Spleen (tissue), 11 donors: ENCODE results near the gene NOXA1. TPM values are rescaled to one million over a fixed set of nuclear protein-coding genes. Genes with fewer than 3 reads are reported as not detected.
A peak's percentile ranks its signal among the peaks of the same experiment; 100 is the strongest.

Experiments used
- DNase-seq: peaks from one replicate; pipeline ENCODE4 v3.0.0-alpha.2; 2020
- H3K27ac ChIP-seq, 8 donors: fragments of 200-600 bp; sonication (generic) in 7 of 8; 1 replicate in 4 of 8; 2 replicates in 4 of 8; pipeline versions ENCODE4 v1.5.0 to v1.8.0; 2016 to 2021; ENCODE audit warnings: inconsistent platforms in 4 of 8, mild to moderate bottlenecking in 4 of 8, moderate library complexity in 1 of 8
- H3K27me3 ChIP-seq, 7 donors: fragments of 200-600 bp; sonication (generic) in 6 of 7; replicated peaks in 1 of 7; 1 replicate in 4 of 7; 2 replicates in 3 of 7; pipeline versions ENCODE4 v1.5.0 to v1.8.0; 2016 to 2021; ENCODE audit warnings: inconsistent platforms in 3 of 7, mild to moderate bottlenecking in 1 of 7
- H3K36me3 ChIP-seq, 6 donors: fragments of 200-600 bp; sonication (generic) in 5 of 6; 1 replicate in 4 of 6; 2 replicates in 2 of 6; pipeline versions ENCODE4 v1.5.0 to v1.8.0; 2016 to 2021; ENCODE audit warnings: inconsistent platforms in 2 of 6
- H3K4me1 ChIP-seq, 6 donors: fragments of 200-600 bp; sonication (generic) in 5 of 6; 1 replicate in 3 of 6; 2 replicates in 3 of 6; pipeline versions ENCODE4 v1.5.0 to v1.8.0; 2016 to 2021; ENCODE audit warnings: inconsistent platforms in 3 of 6
- H3K4me3 ChIP-seq, 8 donors: fragments of 200-600 bp; sonication (generic) in 7 of 8; 1 replicate in 4 of 8; 2 replicates in 4 of 8; pipeline versions ENCODE4 v1.5.0 to v1.8.0; 2016 to 2021; ENCODE audit warnings: inconsistent platforms in 4 of 8, mild to moderate bottlenecking in 4 of 8, moderate library complexity in 2 of 8
- H3K9me3 ChIP-seq, 8 donors: fragments of 200-600 bp; sonication (generic) in 7 of 8; 1 replicate in 4 of 8; 2 replicates in 4 of 8; pipeline versions ENCODE4 v1.5.0 to v1.8.0; 2016 to 2021; ENCODE audit warnings: inconsistent platforms in 4 of 8
- CTCF ChIP-seq, 11 experiments: fragments of 200-600 bp in 7 of 11; fragments of 450-650 bp in 4 of 11; sonication (generic) in 4 of 11; IDR thresholded peaks in 8 of 11; conservative IDR thresholded peaks in 3 of 11; 1 replicate in 7 of 11; 2 replicates in 4 of 11; pipeline versions ENCODE4 v1.4.0 to v1.8.0; 2016 to 2021; ENCODE audit warnings: antibody characterized with exemption in 11 of 11, inconsistent platforms in 4 of 11, mild to moderate bottlenecking in 1 of 11
- POLR2A ChIP-seq, 3 donors: fragments of 450-650 bp; IDR thresholded peaks; one replicate each; pipeline ENCODE4 v1.5.1; 2017; ENCODE audit warnings: antibody characterized with exemption in 3 of 3, mild to moderate bottlenecking in 1 of 3
- POLR2AphosphoS5 ChIP-seq, 3 donors: sonication (generic); formaldehyde crosslinking; IDR thresholded peaks; one replicate each; pipeline ENCODE4 v1.5.1; 2017; ENCODE audit warnings: antibody characterized with exemption in 3 of 3
- whole genome bisulfite sequencing, 5 donors: extraction: QIAGEN DNeasy Blood & Tissue Kit in 3 of 5; methylation state at CpG; one replicate each; pipeline versions ENCODE4 v1.1.5 to v1.1.7; 2013 to 2018; 5-methylcytosine and 5-hydroxymethylcytosine counted together
- intact Hi-C: fragments of 100-400 bp; cut with DNase I; formaldehyde crosslinking; loops from one replicate; pipeline ENCODE4 v1.15.0; 2023; ENCODE audit warnings: low total_unique reads
- polyA plus RNA-seq, 3 donors: library from polyadenylated mRNA; stranded (reverse); fragments of 200-250 nt; gene quantifications; one replicate each; pipeline ENCODE4 v1.2.1, GENCODE V29; 2013
- total RNA-seq, 7 donors: library from RNA; depleted of rRNA in 3 of 7; stranded (reverse); fragments of >200 nt in 3 of 7; fragmentation: NEBNext Ultra II Directional in 4 of 7; extraction: Animal tissue kit (Norgen Biotek cat#: 25700) in 4 of 7; gene quantifications; one replicate each; pipeline versions ENCODE4 v1.1.0 to v1.2.1, GENCODE V29; 2016 to 2021
- donor health status: healthy with polysubstance abuse.
- donor health status: DM: no; HTN: no; CAD: no; lungs with moderate emphysema.
- donor health status: DM: no; HTN: no; CAD: no.
- donor health status: Bipolar disorder and iron deficiency.
- donor health status: healthy.
- donor health status: DM: no; HTN: no; CAD: no.
- donor health status: DM: yes; HTN: yes; CAD: no.

NOXA1 gene
- total and polyA plus RNA-seq, 10 donors, result 1.9 to 15.0 (median 5.9) TPM

DNA sequence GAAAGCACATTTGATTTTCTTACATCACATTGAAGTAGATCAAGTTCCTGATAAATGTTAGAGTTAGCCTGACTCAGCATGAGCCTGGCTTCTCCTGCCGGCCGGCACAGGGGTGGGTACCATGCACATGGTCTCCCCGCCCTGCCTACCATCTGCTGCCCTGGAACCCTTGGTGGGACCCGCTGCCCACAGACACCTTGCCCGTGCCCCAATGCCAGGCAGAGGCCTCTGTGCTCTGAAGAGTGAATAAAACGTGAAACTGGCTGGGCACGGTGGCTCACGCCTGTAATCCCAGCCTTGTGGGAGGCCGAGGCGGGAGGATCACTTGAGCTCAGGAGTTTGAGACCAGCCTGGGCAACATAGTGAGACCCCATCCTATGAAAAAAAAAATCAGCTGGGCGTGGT lies 17.5 kb upstream of the NOXA1 start:
- no peak for TF ChIP-seq POLR2A (IDR thresholded peaks at IDR 0.05)
- TF ChIP-seq POLR2AphosphoS5 (IDR thresholded peaks at IDR 0.05), result no peak
- no peak for TF ChIP-seq CTCF (IDR thresholded peaks at IDR 0.05 in 8 of 11, conservative IDR thresholded peaks at IDR 0.05 in 3 of 11)
- Histone ChIP-seq H3K9me3 (peaks cover 0 to 8% (median 0%) of the 10 kb centered on the region in 8 donors), H3K36me3 (peaks cover 0 to 3% (median 0%) of the 10 kb centered on the region in 6 donors), H3K27me3 (peaks cover 0 to 26% (median 8%) of the 10 kb centered on the region in 7 donors), H3K4me1 (peaks cover 6 to 40% (median 24%) of the 10 kb centered on the region in 6 donors), H3K27ac (no peak overlapping the region), H3K4me3 (no peak overlapping the region)
- intact Hi-C loops, result loop anchor here (5.0 kb wide), 1 partner anchor 108 kb away; no protein-coding TSS in a partner anchor
- no peak for DNase-seq
- 80 to 91% (median 83%) methylated on average over 8 to 11 of the region's 11 CpGs for WGBS, 5 donors

- Histone ChIP-seq H3K27me3 (peaks cover 0 to 31% (median 8%) of the 10 kb centered on the region in 7 donors), H3K4me3 (peak overlapping the region in 5 of 8 donors; percentile 22 to 57 (median 26)), H3K9me3 (peaks cover 0 to 8% (median 0%) of the 10 kb centered on the region in 8 donors), H3K36me3 (peaks cover 0 to 3% (median 0%) of the 10 kb centered on the region in 6 donors), H3K27ac (peak overlapping the region in 3 of 8 donors; percentile 36 to 66 (median 49)), H3K4me1 (peaks cover 12 to 44% (median 29%) of the 10 kb centered on the region in 6 donors)
- 61 to 77% (median 72%) methylated on average over 12 to 20 of the region's 20 CpGs for WGBS, 5 donors
- TF ChIP-seq POLR2AphosphoS5 (IDR thresholded peaks at IDR 0.05) (no peak), CTCF (IDR thresholded peaks at IDR 0.05 in 8 of 11, conservative IDR thresholded peaks at IDR 0.05 in 3 of 11) (no peak), POLR2A (IDR thresholded peaks at IDR 0.05) (no peak)
- intact Hi-C loops, result loop anchor here (5.0 kb wide), 1 partner anchor 109 kb away; no protein-coding TSS in a partner anchor
- DNase-seq, result no peak
Observed at GRCh38 chr9:137406085-137406760, 17.0 kb upstream of the NOXA1 start.

DNA sequence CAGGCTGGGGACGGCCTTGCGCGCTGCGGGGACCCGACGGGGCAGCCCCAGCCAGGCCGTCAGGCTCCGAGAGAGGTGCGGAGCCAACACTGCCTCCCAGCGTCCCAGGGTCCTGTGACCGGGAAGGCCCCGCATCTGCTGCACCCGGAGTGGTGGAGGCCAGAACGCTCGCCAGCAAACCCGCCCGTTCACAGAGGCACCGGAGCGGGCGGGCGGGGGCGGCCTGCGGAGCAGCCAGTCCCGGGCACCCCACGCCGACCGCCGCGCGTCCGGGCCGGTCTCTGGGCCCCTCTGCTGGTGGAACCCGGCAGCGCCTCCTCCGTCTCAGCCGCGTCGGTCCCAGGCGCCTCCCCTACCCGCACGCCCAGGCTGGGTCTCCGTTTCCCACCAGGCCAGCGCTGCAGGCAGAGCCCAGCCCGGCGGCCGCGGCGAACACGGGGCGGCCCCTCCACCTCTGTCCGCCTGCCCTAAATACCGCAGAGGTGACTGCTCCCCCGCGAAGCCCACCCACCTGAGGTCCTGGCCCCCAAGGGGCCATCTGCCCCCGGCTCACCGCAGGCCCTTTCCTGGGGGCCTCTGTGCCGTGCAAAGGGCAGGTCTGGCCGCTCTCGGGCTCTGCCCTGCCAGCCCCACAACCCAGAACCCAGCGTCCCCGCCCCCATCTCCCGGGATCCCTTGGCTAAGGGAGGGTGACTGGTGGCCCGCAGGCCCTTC lies 16.2 kb upstream of the NOXA1 start:
- DNase-seq, result peak; percentile 89
- TF ChIP-seq CTCF (IDR thresholded peaks at IDR 0.05 in 8 of 11, conservative IDR thresholded peaks at IDR 0.05 in 3 of 11) (peak; percentile 47 to 85 (median 79)), POLR2A (IDR thresholded peaks at IDR 0.05) (no peak), POLR2AphosphoS5 (IDR thresholded peaks at IDR 0.05) (peak in 2 of 3 donors; percentile 55 to 65)
- Histone ChIP-seq H3K27ac (peak overlapping the region in 5 of 8 donors; percentile 41 to 67 (median 52)), H3K9me3 (peaks cover 0 to 8% (median 0%) of the 10 kb centered on the region in 8 donors), H3K4me3 (peak overlapping the region in 7 of 8 donors; percentile 11 to 57 (median 26)), H3K36me3 (peaks cover 0 to 3% (median 0%) of the 10 kb centered on the region in 6 donors), H3K27me3 (peaks cover 0 to 37% (median 8%) of the 10 kb centered on the region in 7 donors), H3K4me1 (peaks cover 17 to 52% (median 37%) of the 10 kb centered on the region in 6 donors)
- intact Hi-C loops, result loop anchor here (5.0 kb wide), 1 partner anchor 110 kb away; no protein-coding TSS in a partner anchor
- 3 to 50% (median 5%) methylated on average over 4 to 63 of the region's 63 CpGs for WGBS, 5 donors
